GM18858 (cell line): Measurements from ENCODE around the gene C2.

ENCODE experiments used
- ATAC-seq: cut with Tn5 transposase; IDR thresholded peaks from one replicate; pipeline ENCODE4 v1.9.1; 2021; ENCODE audit not compliant: unreplicated experiment

C2 gene

GRCh38 chr6:31954511-31954910 is 27.0 kb downstream of the C2 start:
- ATAC-seq = no peak

GRCh38 chr6:31956796-31957195 is 29.3 kb downstream of the C2 start:
- ATAC-seq = no peak

GRCh38 chr6:31958412-31958740 is 30.9 kb downstream of the C2 start:
- no peak for ATAC-seq

GRCh38 chr6:31958741-31959739 is 31.5 kb downstream of the C2 start, which contains the start of the genes NELFE and SKIC2:
TSS of gene NELFE (minus strand) at chr6:31958971. CDS start at chr6:31958446, 525 bp downstream.
TSS of gene SKIC2 (plus strand) at chr6:31959175. CDS start at chr6:31959193, 18 bp downstream.
- ATAC-seq = peak; percentile 87

GRCh38 chr6:31961616-31962015 is 34.1 kb downstream of the C2 start:
- no peak for ATAC-seq

- ATAC-seq = no peak
Observed at GRCh38 chr6:31963921-31964320, 36.4 kb downstream of the C2 start.

GRCh38 chr6:31965700-31966099 is 38.2 kb downstream of the C2 start:
- no peak for ATAC-seq

- ATAC-seq = no peak
Observed at GRCh38 chr6:31966506-31966905, 39.0 kb downstream of the C2 start.

- ATAC-seq = no peak
Observed at GRCh38 chr6:31966997-31967925, 39.7 kb downstream of the C2 start.

- ATAC-seq = no peak
Observed at GRCh38 chr6:31967926-31968320, 40.4 kb downstream of the C2 start.

- no peak for ATAC-seq
Observed at GRCh38 chr6:31968326-31968725, 40.8 kb downstream of the C2 start.

GRCh38 chr6:31968791-31969711 is 41.5 kb downstream of the C2 start:
- no peak for ATAC-seq

- ATAC-seq = no peak
Observed at GRCh38 chr6:31969712-31970603, 42.4 kb downstream of the C2 start.

GRCh38 chr6:31970604-31971271 is 43.2 kb downstream of the C2 start:
- ATAC-seq = no peak

GRCh38 chr6:31971279-31971992 is 43.9 kb downstream of the C2 start:
- ATAC-seq = no peak

GRCh38 chr6:31971993-31972708 is 44.6 kb downstream of the C2 start, which contains the start of gene DXO:
TSS of gene DXO (minus strand) at chr6:31972138. CDS start at chr6:31971675, 463 bp downstream.
- peak; percentile 62 for ATAC-seq

GRCh38 chr6:31972709-31973350 is 45.3 kb downstream of the C2 start:
- ATAC-seq = no peak
